A549 (cell line): ENCODE measurements around the gene ZNF619. TPM values are rescaled to one million over a fixed set of nuclear protein-coding genes. Genes with fewer than 3 reads are reported as not detected.

Experiments used
- ATAC-seq, 2 experiments: fragments of 200-7000 bp in 1 of 2; fragments of >200 bp in 1 of 2; cut with Nextera tagmentation in 1 of 2; cut with Tn5 transposase in 1 of 2; 3 replicates each; pipeline versions ENCODE4 v1.8.0 to v1.9.1; 2018 to 2020; ENCODE audit warnings: mild to moderate bottlenecking in 1 of 2, moderate library complexity in 1 of 2
- CTCF ChIA-PET: fragments of 300-600 bp; sonication (Branson Sonifier 250); formaldehyde crosslinking; extraction: SDS; loops from one replicate; lab custom pipeline; 2021; ENCODE audit warnings: antibody characterized with exemption, inconsistent platforms; lab: Yijun Ruan, JAX
- POLR2A ChIA-PET: fragments of 350-600 bp; formaldehyde crosslinking; extraction: SDS; loops from one replicate; lab custom pipeline; 2021; ENCODE audit warnings: antibody characterized with exemption, inconsistent platforms; lab: Yijun Ruan, JAX
- DNase-seq, 2 experiments: peaks; one replicate each; pipeline versions ENCODE4 v3.0.0 to v3.0.0-alpha.2; 2011 to 2016; ENCODE audit warnings: low read depth in 1 of 2, low spot score in 1 of 2
- FAIRE-seq: peaks from 2 replicates; lab custom pipeline; 2011; peaks lifted over from hg19 to GRCh38; lab: Jason Lieb, UNC
- H3K27ac ChIP-seq, 2 experiments: fragments of >200 bp; sonication (Bioruptor Twin); formaldehyde crosslinking; 3 replicates each; pipeline ENCODE4 v1.5.1; 2016 to 2017
- H3K4me1 ChIP-seq: fragments of >200 bp; sonication (Bioruptor Twin); formaldehyde crosslinking; 3 replicates; pipeline ENCODE4 v1.6.1; 2016
- H3K4me2 ChIP-seq: fragments of >200 bp; sonication (Bioruptor Twin); formaldehyde crosslinking; 3 replicates; pipeline ENCODE4 v1.6.1; 2016
- H3K4me3 ChIP-seq: fragments of >200 bp; sonication (Bioruptor Twin); formaldehyde crosslinking; 3 replicates; pipeline ENCODE4 v1.5.1; 2016
- H3K9me3 ChIP-seq: fragments of >200 bp; sonication (Bioruptor Twin); formaldehyde crosslinking; 3 replicates; pipeline ENCODE4 v1.6.1; 2016
- ATOH8 ChIP-seq: fragments of 250-450 bp; sonication (Bioruptor Pico); IDR thresholded peaks from 2 replicates; pipeline ENCODE4 v1.5.0; 2020; ENCODE audit warnings: low read depth, mild to moderate bottlenecking, moderate library complexity
- CBX2 ChIP-seq: fragments of 200-600 bp; sonication (generic); IDR thresholded peaks from 2 replicates; pipeline ENCODE4 v1.6.1; 2016; ENCODE audit warnings: low read depth, mild to moderate bottlenecking, borderline replicate concordance
- CEBPB ChIP-seq, 2 experiments: fragments of >200 bp in 1 of 2; sonication (Bioruptor Twin) in 1 of 2; formaldehyde crosslinking in 1 of 2; IDR thresholded peaks; 2 replicates each; pipeline ENCODE4 v1.6.1; 2012 to 2016
- EHF ChIP-seq: fragments of 250-450 bp; sonication (Bioruptor Pico); IDR thresholded peaks from 2 replicates; pipeline ENCODE4 v1.5.0; 2020; ENCODE audit warnings: mild to moderate bottlenecking
- EP300 ChIP-seq, 2 experiments: fragments of >200 bp; sonication (Bioruptor Twin); formaldehyde crosslinking; IDR thresholded peaks; 2 replicates in 1 of 2; 3 replicates in 1 of 2; pipeline ENCODE4 v1.6.1; 2016 to 2017
- FOSL2 ChIP-seq, 2 experiments: fragments of 450-650 bp in 1 of 2; fragments of >200 bp in 1 of 2; sonication (Bioruptor Twin) in 1 of 2; formaldehyde crosslinking; IDR thresholded peaks; 2 replicates each; pipeline versions ENCODE4 v1.5.0 to v1.6.1; 2016 to 2020; ENCODE audit warnings: mild to moderate bottlenecking in 1 of 2, moderate library complexity in 1 of 2
- FOXS1 ChIP-seq: fragments of 250-450 bp; sonication (Bioruptor Pico); IDR thresholded peaks from 2 replicates; pipeline ENCODE4 v1.5.0; 2020; ENCODE audit warnings: mild to moderate bottlenecking, moderate library complexity
- HMGXB4 ChIP-seq: fragments of 250-450 bp; sonication (Bioruptor Pico); IDR thresholded peaks from 2 replicates; pipeline ENCODE4 v1.5.0; 2021; ENCODE audit warnings: mild to moderate bottlenecking, moderate library complexity, borderline replicate concordance
- JUN ChIP-seq, 2 experiments: fragments of >200 bp; sonication (Bioruptor Twin); formaldehyde crosslinking; IDR thresholded peaks; 2 replicates in 1 of 2; 3 replicates in 1 of 2; pipeline ENCODE4 v1.6.1; 2016 to 2017
- KDM1A ChIP-seq: fragments of 200-600 bp; sonication (generic); IDR thresholded peaks from 2 replicates; pipeline ENCODE4 v1.6.1; 2016; ENCODE audit warnings: low read depth, mild to moderate bottlenecking
- MAZ ChIP-seq: fragments of 150-350 bp; IDR thresholded peaks from 2 replicates; pipeline ENCODE4 v1.6.1; 2014; ENCODE audit warnings: antibody characterized with exemption, low read depth, low read length, borderline replicate concordance
- MYC ChIP-seq: IDR thresholded peaks from 2 replicates; pipeline ENCODE4 v1.6.1; 2012; ENCODE audit warnings: mild to moderate bottlenecking, inconsistent platforms, low read length, improper control_type of control experiment, borderline replicate concordance
- PHF8 ChIP-seq: fragments of 200-600 bp; sonication (generic); IDR thresholded peaks from 2 replicates; pipeline ENCODE4 v1.6.1; 2016; ENCODE audit warnings: low read depth, mild to moderate bottlenecking, antibody characterized with exemption, moderate library complexity, borderline replicate concordance
- POLR2AphosphoS2 ChIP-seq: conservative IDR thresholded peaks from 2 replicates; pipeline ENCODE4 v1.6.1; 2012; ENCODE audit warnings: low read length, improper control_type of control experiment, inconsistent platforms
- RFX5 ChIP-seq: fragments of 450-650 bp; IDR thresholded peaks from 2 replicates; pipeline ENCODE4 v1.7.1; 2014; ENCODE audit warnings: antibody characterized with exemption, mild to moderate bottlenecking, moderate library complexity
- SMC3 ChIP-seq: fragments of >200 bp; sonication (Bioruptor Twin); formaldehyde crosslinking; IDR thresholded peaks from 3 replicates; pipeline ENCODE4 v1.6.1; 2018; ENCODE audit warnings: inconsistent platforms
- SREBF2 ChIP-seq: fragments of 450-650 bp; IDR thresholded peaks from 2 replicates; pipeline ENCODE4 v1.6.1; 2014; ENCODE audit warnings: mild to moderate bottlenecking, moderate library complexity
- ZFP36 ChIP-seq: fragments of 450-650 bp; IDR thresholded peaks from 2 replicates; pipeline ENCODE4 v1.6.1; 2014; ENCODE audit warnings: borderline replicate concordance; ENCODE audit not compliant: partially characterized antibody
- WGBS: methylation state at CpG from one replicate; pipeline ENCODE4 v1.1.6; 2017; ENCODE audit errors: missing lambda C conversion rate; 5-methylcytosine and 5-hydroxymethylcytosine counted together
- polyA plus RNA-seq, 4 experiments: library from polyadenylated mRNA; depleted of rRNA in 3 of 4; stranded (reverse); fragments of >200 nt; fragmentation: RNase III in 1 of 4; extraction: RNeasy Plus Mini Kit Qiagen cat#74134 plus additional on column Dnase treatment in 1 of 4; gene quantifications; 2 replicates in 3 of 4; 3 replicates in 1 of 4; pipeline ENCODE4 v1.2.3, GENCODE V29; 2011 to 2017
- TF ChIP-seq, protein P1 (sequence below): IDR thresholded peaks from 2 replicates; pipeline ENCODE4 v1.6.1; 2012

Gene ZNF619
- polyA plus RNA-seq, 2 of the 4 experiments (the other 2 are of a cell fraction): 2.2 to 4.1 TPM

DNA sequence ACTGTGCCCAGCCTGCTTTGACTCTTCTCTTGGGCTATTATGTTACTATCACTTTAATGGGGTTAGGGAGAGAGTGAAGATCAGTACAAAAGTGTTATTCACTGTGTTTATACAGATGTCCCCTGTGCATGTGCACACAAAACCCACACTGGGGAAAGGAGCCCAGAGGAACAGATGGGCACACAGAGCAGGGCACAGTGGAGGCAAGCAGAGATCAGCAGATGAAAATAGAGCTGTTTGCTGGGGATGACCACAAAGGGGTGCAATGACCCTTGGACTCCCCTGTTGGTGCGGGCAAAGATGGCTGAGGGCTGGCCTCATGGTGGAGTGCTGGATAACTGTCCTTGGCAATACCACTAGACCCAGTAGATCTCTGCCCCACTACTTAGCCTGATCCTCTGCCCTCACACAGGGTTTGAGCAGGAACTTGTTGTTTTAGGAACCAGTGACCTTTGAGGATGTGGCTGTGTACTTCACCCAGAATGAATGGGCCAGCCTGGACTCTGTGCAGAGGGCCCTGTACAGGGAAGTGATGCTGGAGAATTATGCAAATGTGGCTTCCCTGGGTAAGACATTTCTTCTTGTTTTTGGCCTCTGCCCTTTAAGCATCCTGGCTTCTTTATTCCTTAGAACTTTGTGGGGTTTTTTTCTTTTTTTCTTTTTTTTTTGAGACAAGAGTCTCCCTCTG lies 34.3 kb downstream of the ZNF619 start:
- ATAC-seq (no peak), DNase-seq (no peak), FAIRE-seq (no peak)
- H3K4me3 ChIP-seq: no peak overlapping the region
- H3K9me3 ChIP-seq: no peaks in the 10 kb centered on the region
- no peak overlapping the region for H3K4me2 ChIP-seq
- POLR2A ChIA-PET: interaction anchor here (0.7 kb wide), 1 partner anchor 11 kb away, joined by 3 read pairs; no protein-coding TSS in a partner anchor
- WGBS: 100% methylated on average over 1 of the region's 1 CpG
- H3K27ac ChIP-seq: no peak overlapping the region
- H3K4me1 ChIP-seq: 0 out of 3 replicates have a peak, but pooled peaks cover 4% of the 10 kb centered on the region
- CTCF ChIA-PET: interaction anchor here (1.2 kb wide), 1 partner anchor 1370 kb away, joined by 4 read pairs; no protein-coding TSS in a partner anchor
- TF ChIP-seq CEBPB (IDR thresholded peaks at IDR 0.05): no peak
- TF ChIP-seq CBX2: no peak
- TF ChIP-seq SMC3: no peak
- no peak for TF ChIP-seq JUN (IDR thresholded peaks at IDR 0.05)
- no peak for TF ChIP-seq FOXS1
- no peak for TF ChIP-seq SREBF2
- no peak for TF ChIP-seq FOSL2 (IDR thresholded peaks at IDR 0.05)
- TF ChIP-seq FOSL2 (CRISPR knock-in tag; IDR thresholded peaks at IDR 0.05): no peak
- TF ChIP-seq EP300 (IDR thresholded peaks at IDR 0.05): no peak
- no peak for TF ChIP-seq KDM1A
- no peak for TF ChIP-seq MYC

DNA sequence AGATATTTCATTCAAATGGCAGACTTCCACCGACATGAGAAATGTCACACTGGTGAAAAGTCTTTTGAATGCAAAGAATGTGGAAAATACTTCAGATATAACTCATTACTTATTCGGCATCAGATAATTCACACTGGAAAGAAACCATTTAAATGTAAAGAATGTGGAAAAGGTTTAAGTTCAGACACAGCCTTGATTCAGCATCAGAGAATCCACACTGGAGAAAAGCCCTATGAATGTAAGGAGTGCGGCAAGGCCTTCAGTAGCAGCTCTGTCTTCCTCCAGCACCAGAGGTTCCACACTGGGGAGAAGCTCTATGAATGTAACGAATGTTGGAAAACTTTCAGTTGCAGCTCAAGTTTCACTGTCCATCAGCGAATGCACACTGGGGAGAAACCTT lies 39.3 kb downstream of the ZNF619 start:
- Histone ChIP-seq H3K9me3 (no peaks in the 10 kb centered on the region), H3K4me3 (no peak overlapping the region), H3K4me2 (no peak overlapping the region), H3K27ac (no peak overlapping the region), H3K4me1 (no peaks in the 10 kb centered on the region)
- CTCF ChIA-PET: no interaction called here
- WGBS: 93% methylated on average over 5 of the region's 5 CpGs
- POLR2A ChIA-PET: no interaction called here
- TF ChIP-seq, protein P1, sequence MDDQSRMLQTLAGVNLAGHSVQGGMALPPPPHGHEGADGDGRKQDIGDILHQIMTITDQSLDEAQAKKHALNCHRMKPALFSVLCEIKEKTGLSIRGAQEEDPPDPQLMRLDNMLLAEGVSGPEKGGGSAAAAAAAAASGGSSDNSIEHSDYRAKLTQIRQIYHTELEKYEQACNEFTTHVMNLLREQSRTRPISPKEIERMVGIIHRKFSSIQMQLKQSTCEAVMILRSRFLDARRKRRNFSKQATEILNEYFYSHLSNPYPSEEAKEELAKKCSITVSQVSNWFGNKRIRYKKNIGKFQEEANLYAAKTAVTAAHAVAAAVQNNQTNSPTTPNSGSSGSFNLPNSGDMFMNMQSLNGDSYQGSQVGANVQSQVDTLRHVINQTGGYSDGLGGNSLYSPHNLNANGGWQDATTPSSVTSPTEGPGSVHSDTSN: no peak
- TF ChIP-seq POLR2AphosphoS2 (no peak), SREBF2 (no peak), ZFP36 (no peak), EHF (CRISPR knock-in tag) (no peak)
- FAIRE-seq (no peak), DNase-seq (no peak), ATAC-seq (no peak)

- Histone ChIP-seq H3K9me3 (no peaks in the 10 kb centered on the region), H3K4me2 (no peak overlapping the region), H3K4me3 (no peak overlapping the region), H3K27ac (no peak overlapping the region), H3K4me1 (no peaks in the 10 kb centered on the region)
- DNase-seq: no peak
- 0% methylated on average over 1 of the region's 1 CpG for WGBS
- ATAC-seq: no peak
- ChIA-PET CTCF (no interaction called here), POLR2A (no interaction called here)
- FAIRE-seq: no peak
- TF ChIP-seq PHF8 (no peak), ATOH8 (no peak), FOXS1 (no peak), HMGXB4 (CRISPR knock-in tag) (no peak), MAZ (no peak), FOSL2 (IDR thresholded peaks at IDR 0.05) (no peak), FOSL2 (CRISPR knock-in tag; IDR thresholded peaks at IDR 0.05) (no peak), RFX5 (no peak)
Observed at GRCh38 chr3:40518067-40518466, 41.1 kb downstream of the ZNF619 start.
